Renal pelvis (tissue), 4 donors: ENCODE results near the gene NUP50. TPM values are rescaled to one million over a fixed set of nuclear protein-coding genes. Genes with fewer than 3 reads are reported as not detected.

ENCODE experiments used
- DNase-seq: peaks from one replicate; pipeline ENCODE4 v3.0.0-alpha.2; 2013
- polyA plus RNA-seq, 3 donors: library from polyadenylated mRNA; unstranded; fragments of 120-200 nt; gene quantifications; one replicate each; pipeline ENCODE4 v1.2.1, GENCODE V29; 2013; ENCODE audit not compliant: insufficient read length in 3 of 3

NUP50 gene
- polyA plus RNA-seq, 3 donors, result 48.0 to 59.3 (median 52.8) TPM

- DNase-seq, result no peak
These were observed 9.3 kb upstream of the NUP50 start for GRCh38 chr22:45154383-45154782.

- DNase-seq, result no peak
These were observed 8.5 kb upstream of the NUP50 start for GRCh38 chr22:45155050-45155840.

GRCh38 chr22:45157907-45158306 is 5.8 kb upstream of the NUP50 start:
- DNase-seq, result no peak

GRCh38 chr22:45159652-45160462 is 3.9 kb upstream of the NUP50 start:
- DNase-seq, result no peak

GRCh38 chr22:45162531-45162930 is 1.2 kb upstream of the NUP50 start:
- DNase-seq, result no peak

- peak; percentile 24 for DNase-seq
These were observed 650 bp upstream of the NUP50 start for GRCh38 chr22:45163099-45163450.

GRCh38 chr22:45164270-45165088 is 754 bp downstream of the NUP50 start:
- DNase-seq, result peak; percentile 12

GRCh38 chr22:45166932-45167331 is 3.2 kb downstream of the NUP50 start:
- DNase-seq, result no peak

- DNase-seq, result no peak
These were observed 6.1 kb downstream of the NUP50 start for GRCh38 chr22:45169591-45170466.

- DNase-seq, result no peak
These were observed 8.1 kb downstream of the NUP50 start for GRCh38 chr22:45171830-45172229.

- no peak for DNase-seq
These were observed 9.3 kb downstream of the NUP50 start for GRCh38 chr22:45172881-45173585.

GRCh38 chr22:45179276-45180049 is 15.7 kb downstream of the NUP50 start:
- no peak for DNase-seq

GRCh38 chr22:45180146-45180679 is 16.5 kb downstream of the NUP50 start:
- DNase-seq, result no peak

GRCh38 chr22:45181240-45181639 is 17.5 kb downstream of the NUP50 start:
- no peak for DNase-seq

GRCh38 chr22:45181766-45182165 is 18.0 kb downstream of the NUP50 start:
- no peak for DNase-seq

GRCh38 chr22:45183974-45184373 is 20.2 kb downstream of the NUP50 start:
- DNase-seq, result no peak

GRCh38 chr22:45185718-45186514 is 22.2 kb downstream of the NUP50 start:
- no peak for DNase-seq

GRCh38 chr22:45187891-45188290 is 24.2 kb downstream of the NUP50 start:
- no peak for DNase-seq

- DNase-seq, result no peak
These were observed 25.1 kb downstream of the NUP50 start for GRCh38 chr22:45188779-45189178.
